Pancreas (tissue), 10 donors: ENCODE measurements around the gene SPDYE3. TPM values are rescaled to one million over a fixed set of nuclear protein-coding genes. Genes with fewer than 3 reads are reported as not detected.
A peak's percentile ranks its signal among the peaks of the same experiment; 100 is the strongest.
"Not testable (repeated sequence)": the region's sequence is repeated elsewhere in the genome, so short reads cannot be mapped to it uniquely, and the experiment has no call there.

Experiments
- ATAC-seq, 4 donors: fragments of 200-7000 bp; cut with Tn5 transposase; one replicate each; pipeline versions ENCODE4 v1.8.0 to v1.9.1; 2020; ENCODE audit warnings: mild to moderate bottlenecking in 4 of 4, moderate library complexity in 4 of 4
- DNase-seq, 6 donors: peaks; one replicate each; pipeline ENCODE4 v3.0.0-alpha.2; 2020
- FAIRE-seq: peaks from 2 replicates; lab custom pipeline; 2012; peaks lifted over from hg19 to GRCh38; lab: Jason Lieb, UNC
- H3K27ac ChIP-seq, 4 donors: fragments of 200-600 bp; sonication (generic); 1 replicate in 3 of 4; 2 replicates in 1 of 4; pipeline versions ENCODE4 v1.5.0 to v1.8.0; 2020
- H3K27me3 ChIP-seq, 4 donors: fragments of 200-600 bp; one replicate each; pipeline ENCODE4 v1.8.0; 2021
- H3K36me3 ChIP-seq, 3 donors: fragments of 200-600 bp; sonication (generic) in 1 of 3; one replicate each; pipeline versions ENCODE4 v1.5.0 to v1.8.0; 2020 to 2021
- H3K4me1 ChIP-seq, 3 donors: fragments of 200-600 bp; one replicate each; pipeline ENCODE4 v1.8.0; 2021
- H3K4me3 ChIP-seq, 4 donors: fragments of 200-600 bp; sonication (generic) in 2 of 4; one replicate each; pipeline versions ENCODE4 v1.5.0 to v1.8.0; 2020 to 2021
- H3K9me3 ChIP-seq, 4 donors: fragments of 200-600 bp; one replicate each; pipeline ENCODE4 v1.8.0; 2021
- CTCF ChIP-seq, 4 donors: fragments of 200-600 bp; sonication (generic) in 3 of 4; IDR thresholded peaks; one replicate each; pipeline versions ENCODE4 v1.5.0 to v1.8.0; 2021; ENCODE audit warnings: antibody characterized with exemption in 4 of 4
- WGBS, 2 donors: extraction: QIAGEN DNeasy Blood & Tissue Kit; methylation state at CpG; one replicate each; pipeline ENCODE4 v1.1.7; 2013; 5-methylcytosine and 5-hydroxymethylcytosine counted together
- intact Hi-C, 3 donors: fragments of 100-400 bp; cut with DNase I; formaldehyde crosslinking; loops; one replicate each; pipeline versions ENCODE4 v1.11.1 to v1.14.2; 2022
- polyA plus RNA-seq, 2 donors: library from polyadenylated mRNA; stranded (reverse); fragments of 200-250 nt; gene quantifications; one replicate each; pipeline ENCODE4 v1.2.3, GENCODE V29; 2013
- total RNA-seq, 6 donors: library from RNA; stranded (reverse); fragmentation: NEBNext Ultra II Directional in 4 of 6; extraction: Animal tissue kit (Norgen Biotek cat#: 25700) in 4 of 6; gene quantifications; one replicate each; pipeline versions ENCODE4 v1.2.1 to v1.2.4, GENCODE V29; 2021 to 2023
- donor health status: healthy with polysubstance abuse.
- donor health status: DM: no; HTN: no; CAD: no; lungs with moderate emphysema.
- donor health status: DM: no; HTN: no; CAD: no.
- donor health status: control.
- donor health status: control.
- donor health status: Bipolar disorder and iron deficiency.
- donor health status: DM: yes; HTN: yes; CAD: no.
- donor health status: DM: no; HTN: no; CAD: no.
- donor health status: DM: no; HTN: no; CAD: no.
- donor health status: DM: yes; HTN: yes; CAD: no.

SPDYE3 gene
- total RNA-seq (not detected), polyA plus RNA-seq (under 1 TPM; 0.08 to 0.09 TPM)

- H3K27ac ChIP-seq, H3K9me3 ChIP-seq, intact Hi-C loops, FAIRE-seq, ATAC-seq, H3K36me3 ChIP-seq, DNase-seq, H3K27me3 ChIP-seq, H3K4me3 ChIP-seq, H3K4me1 ChIP-seq: not testable (repeated sequence)
- 82 to 91% methylated on average over 5 to 6 of the region's 8 CpGs for WGBS, 2 donors
Observed at GRCh38 chr7:100307402-100307801, at the start of gene SPDYE3. Gene SPDYE3, plus strand, starts transcription at chr7:100307702. Its CDS starts 184 bp downstream, at chr7:100307886.

- H3K4me1 ChIP-seq, H3K9me3 ChIP-seq, ATAC-seq, H3K27me3 ChIP-seq, DNase-seq, H3K36me3 ChIP-seq, H3K4me3 ChIP-seq, H3K27ac ChIP-seq, intact Hi-C loops, FAIRE-seq: not testable (repeated sequence)
- WGBS, 2 donors: 76 to 86% methylated on average over 5 to 8 of the region's 8 CpGs
Observed at GRCh38 chr7:100259984-100260383, 47.5 kb upstream of the SPDYE3 start.

- H3K27ac ChIP-seq, FAIRE-seq, intact Hi-C loops, H3K4me1 ChIP-seq, DNase-seq, H3K27me3 ChIP-seq, H3K4me3 ChIP-seq, H3K9me3 ChIP-seq, ATAC-seq, H3K36me3 ChIP-seq: not testable (repeated sequence)
- 92 to 97% methylated on average over 4 of the region's 4 CpGs for WGBS, 2 donors
Observed at GRCh38 chr7:100262896-100263295, 44.6 kb upstream of the SPDYE3 start.

- 86 to 89% methylated on average over 4 of the region's 4 CpGs for WGBS, 2 donors
- peak overlapping the region in 3 of 4 donors; percentile 2 to 67 (median 39) for H3K27ac ChIP-seq
- H3K36me3 ChIP-seq, H3K4me1 ChIP-seq, ATAC-seq, DNase-seq, FAIRE-seq, H3K27me3 ChIP-seq, H3K4me3 ChIP-seq, intact Hi-C loops, H3K9me3 ChIP-seq: not testable (repeated sequence)
Observed at GRCh38 chr7:100264223-100264622, 43.3 kb upstream of the SPDYE3 start.

GRCh38 chr7:100264669-100265165 lies 42.8 kb upstream of the SPDYE3 start:
- ATAC-seq: peak; percentile 49 to 76 (median 62)
- 70 to 74% methylated on average over 7 of the region's 7 CpGs for WGBS, 2 donors
- H3K4me1 ChIP-seq, FAIRE-seq, H3K27me3 ChIP-seq, H3K4me3 ChIP-seq, H3K36me3 ChIP-seq, H3K9me3 ChIP-seq, intact Hi-C loops: not testable (repeated sequence)
- peak in 1 of 6 donors; percentile 22 for DNase-seq
- H3K27ac ChIP-seq: peak overlapping the region; percentile 42 to 67 (median 46)

- intact Hi-C loops, H3K9me3 ChIP-seq, H3K27me3 ChIP-seq, H3K36me3 ChIP-seq, H3K4me3 ChIP-seq, DNase-seq, ATAC-seq, H3K4me1 ChIP-seq, FAIRE-seq: not testable (repeated sequence)
- 85 to 88% methylated on average over 5 of the region's 5 CpGs for WGBS, 2 donors
- H3K27ac ChIP-seq: peak overlapping the region in 2 of 4 donors; percentile 33 to 67
Observed at GRCh38 chr7:100265851-100266250, 41.7 kb upstream of the SPDYE3 start.

GRCh38 chr7:100266576-100267354 lies 40.7 kb upstream of the SPDYE3 start:
- Histone ChIP-seq H3K27ac (no peak overlapping the region), H3K27me3 (no peaks in the 10 kb centered on the region), H3K36me3 (no peaks in the 10 kb centered on the region), H3K9me3 (no peaks in the 10 kb centered on the region), H3K4me3 (no peak overlapping the region), H3K4me1 (no peaks in the 10 kb centered on the region)
- ATAC-seq: no peak
- DNase-seq: no peak
- no peak for TF ChIP-seq CTCF (IDR thresholded peaks at IDR 0.05)
- intact Hi-C loops: no loop called here
- FAIRE-seq: no peak
- whole genome bisulfite sequencing, 2 donors: 82 to 91% methylated on average over 10 of the region's 10 CpGs

- Histone ChIP-seq H3K9me3 (no peaks in the 10 kb centered on the region), H3K27me3 (no peaks in the 10 kb centered on the region), H3K4me1 (no peaks in the 10 kb centered on the region), H3K36me3 (no peaks in the 10 kb centered on the region), H3K27ac (peak overlapping the region in 1 of 4 donors; percentile 84), H3K4me3 (no peak overlapping the region)
- WGBS, 2 donors: 89 to 90% methylated on average over 6 of the region's 6 CpGs
- FAIRE-seq (no peak), DNase-seq (no peak), ATAC-seq (no peak)
- intact Hi-C loops: no loop called here
- no peak for TF ChIP-seq CTCF (IDR thresholded peaks at IDR 0.05)
Observed at GRCh38 chr7:100267648-100268047, 39.9 kb upstream of the SPDYE3 start.

- H3K4me3 ChIP-seq, FAIRE-seq, ATAC-seq, H3K9me3 ChIP-seq, intact Hi-C loops, H3K27me3 ChIP-seq, H3K36me3 ChIP-seq, DNase-seq, H3K4me1 ChIP-seq: not testable (repeated sequence)
- H3K27ac ChIP-seq: peak overlapping the region in 3 of 4 donors; percentile 46 to 84 (median 70)
- 82 to 87% methylated on average over 10 to 11 of the region's 11 CpGs for WGBS, 2 donors
Observed at GRCh38 chr7:100268882-100269281, 38.6 kb upstream of the SPDYE3 start.
